ENCODE measurements around the gene TEN1. TPM values are rescaled to one million over a fixed set of nuclear protein-coding genes. Genes with fewer than 3 reads are reported as not detected.

TEN1 gene, protein sequence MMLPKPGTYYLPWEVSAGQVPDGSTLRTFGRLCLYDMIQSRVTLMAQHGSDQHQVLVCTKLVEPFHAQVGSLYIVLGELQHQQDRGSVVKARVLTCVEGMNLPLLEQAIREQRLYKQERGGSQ
- total RNA-seq (2021; fragmentation: NEBNext Ultra II Directional; extraction: Animal tissue kit (Norgen Biotek cat#: 25700)) = 10 to 100 TPM; 13.3 to 15.4 (median 13.8) TPM
- long read RNA-seq, transcript TEN1-201 (4 exons, 994 nt) = major isoform, 20 of 21 reads
- long read RNA-seq, partial matches to known transcripts = 0 of 21 reads
- long read RNA-seq, other reads (novel, unspliced or antisense) = 1 of 21 reads

DNA sequence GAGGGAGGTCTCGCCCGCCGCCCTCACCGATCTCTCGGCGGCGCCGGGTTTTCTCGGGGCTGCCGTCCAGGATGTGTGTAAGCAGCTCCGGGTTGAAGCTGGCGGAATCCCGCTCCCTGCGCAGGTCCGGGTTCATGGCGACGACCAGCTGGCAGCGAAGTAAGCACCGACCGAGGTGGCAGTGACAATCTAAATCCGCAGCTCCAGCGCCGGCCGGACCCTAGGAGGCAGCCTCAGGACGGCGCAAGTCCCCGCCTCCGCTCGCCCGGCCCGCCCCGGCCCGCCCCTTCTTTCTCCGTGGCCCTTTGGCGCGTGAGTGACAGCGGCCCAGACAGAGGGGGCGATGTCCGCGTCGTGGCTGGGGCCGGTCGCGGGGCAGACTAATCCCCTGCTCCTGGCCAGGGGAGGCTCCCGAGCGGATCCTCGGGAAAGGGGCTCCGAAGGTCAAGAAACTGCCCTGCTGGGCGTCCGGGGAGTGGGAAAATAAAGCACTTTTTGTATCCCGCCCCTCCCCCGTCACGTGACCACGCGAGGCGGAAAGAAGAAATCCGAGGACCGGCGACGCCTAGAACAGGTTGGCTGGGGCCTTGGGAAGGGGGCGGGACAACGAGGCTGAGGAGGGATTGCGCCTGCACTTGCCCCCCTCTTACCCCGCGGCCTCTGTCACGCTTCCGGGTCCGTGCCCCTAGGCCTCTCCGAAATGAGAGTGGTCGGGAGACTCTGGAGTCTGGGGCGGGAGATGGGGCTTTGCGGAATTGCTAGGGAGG lies at the start of gene TEN1, which contains the start of gene ACOX1:
TSS of gene TEN1 (plus strand) at position 303 of the 767 bp plus-strand sequence. CDS start 6,953 bp downstream, outside the sequence.
TSS of gene ACOX1 (minus strand) at position 229 of the 767 bp plus-strand sequence. CDS start at position 136, 93 bp downstream.
- H3K27me3 Mint-ChIP-seq (ENCODE audit: insufficient read depth) = peaks cover 4% of the 10 kb centered on the region

DNA sequence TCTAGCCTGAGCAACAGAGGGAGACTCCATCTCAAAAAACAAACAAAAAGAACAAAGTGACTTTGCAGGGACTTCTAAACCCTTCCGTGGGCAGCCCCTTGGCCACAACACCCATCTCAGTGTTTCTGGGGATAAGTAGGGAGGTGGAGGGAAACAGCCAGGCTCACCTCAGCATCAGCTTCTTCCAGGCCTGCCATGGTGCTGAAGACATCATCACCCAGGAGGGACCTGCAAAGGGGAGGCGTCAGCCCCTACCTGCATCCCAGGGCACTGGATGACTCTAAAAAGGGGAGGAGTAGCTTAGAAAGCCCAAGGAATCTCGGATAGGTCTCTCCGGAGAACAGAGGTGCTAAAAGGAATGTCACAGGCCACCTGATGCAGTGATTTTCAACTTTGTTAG lies 48.0 kb upstream of the TEN1 start:
- Mint-ChIP-seq H3K27ac (no peak overlapping the region), H3K4me3 (no peak overlapping the region), H3K4me1 (ENCODE audit: low read depth) (peaks cover 6% of the 10 kb centered on the region; the same call in 1 of the 2 replicates), H3K9me3 (no peaks in the 10 kb centered on the region), H3K36me3 (ENCODE audit: low read depth) (no peaks in the 10 kb centered on the region; the same call in 1 of the 2 replicates), H3K27me3 (ENCODE audit: insufficient read depth) (no peaks in the 10 kb centered on the region)
- TF ChIP-seq, protein P1, sequence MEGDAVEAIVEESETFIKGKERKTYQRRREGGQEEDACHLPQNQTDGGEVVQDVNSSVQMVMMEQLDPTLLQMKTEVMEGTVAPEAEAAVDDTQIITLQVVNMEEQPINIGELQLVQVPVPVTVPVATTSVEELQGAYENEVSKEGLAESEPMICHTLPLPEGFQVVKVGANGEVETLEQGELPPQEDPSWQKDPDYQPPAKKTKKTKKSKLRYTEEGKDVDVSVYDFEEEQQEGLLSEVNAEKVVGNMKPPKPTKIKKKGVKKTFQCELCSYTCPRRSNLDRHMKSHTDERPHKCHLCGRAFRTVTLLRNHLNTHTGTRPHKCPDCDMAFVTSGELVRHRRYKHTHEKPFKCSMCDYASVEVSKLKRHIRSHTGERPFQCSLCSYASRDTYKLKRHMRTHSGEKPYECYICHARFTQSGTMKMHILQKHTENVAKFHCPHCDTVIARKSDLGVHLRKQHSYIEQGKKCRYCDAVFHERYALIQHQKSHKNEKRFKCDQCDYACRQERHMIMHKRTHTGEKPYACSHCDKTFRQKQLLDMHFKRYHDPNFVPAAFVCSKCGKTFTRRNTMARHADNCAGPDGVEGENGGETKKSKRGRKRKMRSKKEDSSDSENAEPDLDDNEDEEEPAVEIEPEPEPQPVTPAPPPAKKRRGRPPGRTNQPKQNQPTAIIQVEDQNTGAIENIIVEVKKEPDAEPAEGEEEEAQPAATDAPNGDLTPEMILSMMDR (IDR thresholded peaks at IDR 0.05) = no peak
- no peak for DNase-seq

More for the DNA sequence above, at the start of gene TEN1, which contains the start of gene ACOX1:
- Mint-ChIP-seq H3K9me3 (no peaks in the 10 kb centered on the region), H3K27ac (peak within 1 kb of the TSS; percentile 99), H3K4me3 (peak within 1 kb of the TSS; percentile 97), H3K4me1 (ENCODE audit: low read depth) (peaks cover 59% of the 10 kb centered on the region), H3K36me3 (ENCODE audit: low read depth) (peaks cover 22% of the 10 kb centered on the region)
- DNase-seq = peak; percentile 92
- TF ChIP-seq, protein P1 (IDR thresholded peaks at IDR 0.05) = peak; percentile 69

DNA sequence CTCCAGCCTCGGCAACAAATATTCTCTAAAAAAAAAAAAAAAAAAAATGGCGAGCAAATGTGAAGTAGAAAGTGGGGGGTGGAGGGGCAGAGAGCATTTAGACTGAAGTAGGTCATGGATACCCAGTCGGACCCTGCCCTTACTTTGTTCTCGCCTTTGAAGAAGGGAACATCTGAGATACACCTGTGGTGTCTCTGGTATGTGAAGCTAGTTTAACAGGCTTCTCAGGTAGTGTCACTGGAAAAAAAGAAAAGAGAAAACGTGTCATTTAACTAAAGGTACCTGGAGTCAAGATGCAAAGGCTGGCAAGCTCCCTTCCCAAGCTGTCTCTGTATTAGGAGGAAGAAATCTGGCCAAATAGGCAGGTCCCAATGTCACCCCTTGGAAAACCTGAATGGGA lies 46.2 kb upstream of the TEN1 start:
- no peaks in the 10 kb centered on the region for H3K9me3 Mint-ChIP-seq
- H3K36me3 Mint-ChIP-seq (ENCODE audit: low read depth) = no peaks in the 10 kb centered on the region; the same call in 1 of the 2 replicates
- H3K4me1 Mint-ChIP-seq (ENCODE audit: low read depth) = peaks cover 2% of the 10 kb centered on the region; the same call in 1 of the 2 replicates
- H3K27ac Mint-ChIP-seq = no peak overlapping the region
- no peak for DNase-seq
- H3K27me3 Mint-ChIP-seq (ENCODE audit: insufficient read depth) = no peaks in the 10 kb centered on the region; the same call in 1 of the 2 replicates
- TF ChIP-seq, protein P1 (IDR thresholded peaks at IDR 0.05) = no peak
- no peak overlapping the region for H3K4me3 Mint-ChIP-seq

DNA sequence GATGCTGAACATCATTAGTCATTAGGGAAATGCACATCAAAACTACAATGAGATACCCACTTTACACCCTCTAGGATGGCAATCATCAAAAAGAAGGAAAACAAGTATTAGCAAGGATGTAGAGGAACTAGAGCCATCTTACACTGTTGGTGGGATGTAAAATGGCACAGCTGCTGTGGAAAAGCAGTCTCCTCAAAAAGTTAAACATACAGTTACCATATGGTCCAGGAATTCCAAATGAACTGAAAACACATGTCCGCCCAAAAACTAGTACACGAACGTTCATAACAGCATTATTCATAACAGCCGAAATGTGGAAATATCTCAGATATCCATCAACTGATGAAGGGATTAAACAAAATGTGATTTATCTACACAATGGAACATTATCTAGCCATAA lies 45.2 kb upstream of the TEN1 start:
- H3K36me3 Mint-ChIP-seq (ENCODE audit: low read depth) = no peaks in the 10 kb centered on the region
- H3K4me1 Mint-ChIP-seq (ENCODE audit: low read depth) = no peaks in the 10 kb centered on the region
- H3K9me3 Mint-ChIP-seq = no peaks in the 10 kb centered on the region
- no peak overlapping the region for H3K4me3 Mint-ChIP-seq
- TF ChIP-seq, protein P1 (IDR thresholded peaks at IDR 0.05) = no peak
- H3K27me3 Mint-ChIP-seq (ENCODE audit: insufficient read depth) = no peaks in the 10 kb centered on the region; the same call in 1 of the 2 replicates
- no peak overlapping the region for H3K27ac Mint-ChIP-seq
- no peak for DNase-seq

DNA sequence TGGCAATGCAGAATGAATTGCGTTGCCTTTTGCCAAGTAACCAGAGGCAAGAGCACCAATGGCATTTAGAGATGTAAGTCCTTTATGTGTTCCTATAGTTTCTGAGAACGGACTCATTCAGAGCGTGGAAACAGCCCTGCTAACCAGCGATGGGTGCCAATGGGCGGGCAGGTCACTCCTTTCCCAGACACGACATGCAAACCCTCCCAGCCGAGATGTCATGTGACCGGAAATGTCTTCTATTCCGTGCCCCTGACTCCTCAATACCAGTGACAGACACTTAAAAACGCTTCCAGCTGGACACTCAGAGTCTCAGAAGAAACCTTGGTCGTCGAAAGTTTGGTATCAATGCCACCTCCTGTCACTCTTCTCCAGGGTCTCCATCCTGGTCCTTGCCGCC lies 41.4 kb upstream of the TEN1 start:
- no peak for DNase-seq
- TF ChIP-seq, protein P1 (IDR thresholded peaks at IDR 0.05) = no peak
- Mint-ChIP-seq H3K9me3 (no peaks in the 10 kb centered on the region), H3K36me3 (ENCODE audit: low read depth) (no peaks in the 10 kb centered on the region), H3K4me1 (ENCODE audit: low read depth) (peaks cover 17% of the 10 kb centered on the region), H3K27me3 (ENCODE audit: insufficient read depth) (peaks cover 5% of the 10 kb centered on the region), H3K27ac (no peak overlapping the region), H3K4me3 (no peak overlapping the region)
